CD14-positive monocyte (primary cell): ENCODE results near the gene XXYLT1. TPM values are rescaled to one million over a fixed set of nuclear protein-coding genes. Genes with fewer than 3 reads are reported as not detected.
A peak's percentile ranks its signal among the peaks of the same experiment; 100 is the strongest.

Experiments used
- DNase-seq, 3 donors: peaks; one replicate each; pipeline ENCODE4 v3.0.0-alpha.2; 2011 to 2022
- H2AFZ ChIP-seq: 2 replicates; pipeline ENCODE4 v1.6.0; 2012; ENCODE audit warnings: mild to moderate bottlenecking, low read depth, low read length, inconsistent platforms; ENCODE audit not compliant: insufficient read depth, poor library complexity, severe bottlenecking
- H3K27ac ChIP-seq, 2 donors: 1 replicate in 1 of 2; 2 replicates in 1 of 2; pipeline ENCODE4 v1.5.1; 2012 to 2013; ENCODE audit warnings: low read length in 2 of 2, control low read depth in 1 of 2, inconsistent platforms in 1 of 2, low read depth in 1 of 2, mild to moderate bottlenecking in 1 of 2
- H3K27me3 ChIP-seq, 2 donors: one replicate each; pipeline versions ENCODE4 v1.6.0 to v1.6.1; 2011 to 2013; ENCODE audit warnings: low read length in 2 of 2; ENCODE audit not compliant: control insufficient read depth in 2 of 2, insufficient read depth in 2 of 2
- H3K36me3 ChIP-seq, 2 donors: replicated peaks in 1 of 2; 1 replicate in 1 of 2; 2 replicates in 1 of 2; pipeline versions ENCODE4 v1.5.1 to v1.6.1; 2012 to 2013; ENCODE audit warnings: low read length in 2 of 2, control low read depth in 1 of 2, inconsistent platforms in 1 of 2, mild to moderate bottlenecking in 1 of 2; ENCODE audit not compliant: insufficient read depth in 2 of 2, control insufficient read depth in 1 of 2
- H3K4me1 ChIP-seq, 2 donors: 1 replicate in 1 of 2; 2 replicates in 1 of 2; pipeline versions ENCODE4 v1.5.1 to v1.6.1; 2012 to 2013; ENCODE audit warnings: low read length in 2 of 2, control low read depth in 1 of 2, inconsistent platforms in 1 of 2, mild to moderate bottlenecking in 1 of 2, moderate library complexity in 1 of 2; ENCODE audit not compliant: insufficient read depth in 2 of 2, control insufficient read depth in 1 of 2
- H3K4me2 ChIP-seq: replicated peaks from 2 replicates; pipeline ENCODE3; 2012; ENCODE audit warnings: low read length, moderate library complexity, mild to moderate bottlenecking; ENCODE audit not compliant: poor library complexity, severe bottlenecking; ENCODE audit errors: extremely low read depth
- H3K4me3 ChIP-seq, 3 experiments: fragments of 200-600 bp in 1 of 3; sonication (generic) in 1 of 3; replicated peaks in 1 of 3; 1 replicate in 2 of 3; 2 replicates in 1 of 3; pipeline ENCODE4 v1.5.1; 2011 to 2013; ENCODE audit warnings: low read length in 3 of 3, mild to moderate bottlenecking in 3 of 3, control low read depth in 2 of 3, low read depth in 2 of 3, inconsistent platforms in 1 of 3, moderate library complexity in 1 of 3
- H3K79me2 ChIP-seq: 2 replicates; pipeline ENCODE4 v1.6.0; 2012; ENCODE audit warnings: mild to moderate bottlenecking, control low read depth, inconsistent platforms, low read length, moderate library complexity; ENCODE audit not compliant: insufficient read depth
- H3K9ac ChIP-seq: 2 replicates; pipeline ENCODE4 v1.6.0; 2017; ENCODE audit warnings: low read length, mild to moderate bottlenecking; ENCODE audit not compliant: insufficient read depth, poor library complexity, severe bottlenecking
- H3K9me3 ChIP-seq, 2 donors: replicated peaks in 1 of 2; 1 replicate in 1 of 2; 2 replicates in 1 of 2; pipeline versions ENCODE4 v1.5.1 to v1.6.1; 2012 to 2013; ENCODE audit warnings: low read length in 2 of 2, control low read depth in 1 of 2; ENCODE audit not compliant: control insufficient read depth in 1 of 2, insufficient read depth in 1 of 2
- H4K20me1 ChIP-seq: 2 replicates; pipeline ENCODE4 v1.6.0; 2012; ENCODE audit warnings: mild to moderate bottlenecking, low read length, control low read depth, moderate library complexity; ENCODE audit not compliant: insufficient read depth
- H3K27ac Mint-ChIP-seq, 7 donors: one replicate each; pipeline ENCODE4 v1.8.0; 2020; ENCODE audit warnings: mild to moderate bottlenecking in 7 of 7, mixed read lengths in 7 of 7, moderate library complexity in 6 of 7, inconsistent platforms in 2 of 7
- H3K27me3 Mint-ChIP-seq, 3 donors: one replicate each; pipeline ENCODE4 v1.8.0; 2021 to 2022; ENCODE audit warnings: low read depth in 3 of 3, mild to moderate bottlenecking in 3 of 3, mixed read lengths in 3 of 3, moderate library complexity in 3 of 3, inconsistent platforms in 1 of 3
- H3K36me3 Mint-ChIP-seq, 2 donors: one replicate each; pipeline ENCODE4 v1.8.0; 2020; ENCODE audit warnings: mixed read lengths in 2 of 2, inconsistent platforms in 1 of 2, mild to moderate bottlenecking in 1 of 2
- H3K4me1 Mint-ChIP-seq: one replicate; pipeline ENCODE4 v1.8.0; 2020; ENCODE audit warnings: mild to moderate bottlenecking, mixed read lengths
- H3K4me3 Mint-ChIP-seq, 2 donors: one replicate each; pipeline ENCODE4 v1.8.0; 2020; ENCODE audit warnings: mild to moderate bottlenecking in 2 of 2, mixed read lengths in 2 of 2, moderate library complexity in 1 of 2
- H3K9me3 Mint-ChIP-seq, 7 donors: one replicate each; pipeline ENCODE4 v1.8.0; 2020 to 2022; ENCODE audit warnings: mixed read lengths in 7 of 7, mild to moderate bottlenecking in 6 of 7, moderate library complexity in 6 of 7, inconsistent platforms in 2 of 7
- CTCF ChIP-seq: fragments of 200-600 bp; IDR thresholded peaks from one replicate; pipeline ENCODE4 v1.8.0; 2022; ENCODE audit warnings: antibody characterized with exemption, mild to moderate bottlenecking
- WGBS: methylation state at CpG from one replicate; pipeline ENCODE4 v1.1.5; 2013; ENCODE audit warnings: missing lambda C conversion rate; ENCODE audit not compliant: insufficient coverage; 5-methylcytosine and 5-hydroxymethylcytosine counted together
- intact Hi-C, 2 donors: fragments of 100-400 bp; cut with micrococcal nuclease; formaldehyde crosslinking; loops; one replicate each; pipeline versions ENCODE4 v1.15.0 to v1.15.1; 2023
- polyA plus RNA-seq, 3 donors: library from polyadenylated mRNA; depleted of rRNA in 1 of 3; unstranded in 2 of 3; stranded (reverse) in 1 of 3; fragments of 300-500 nt in 2 of 3; fragments of >200 nt in 1 of 3; fragmentation: Illumina TruSeq in 2 of 3; gene quantifications; 1 replicate in 2 of 3; 2 replicates in 1 of 3; pipeline ENCODE4 v1.2.3, GENCODE V29; 2012 to 2021

XXYLT1 gene
- polyA plus RNA-seq, 3 donors = 11.8 to 13.5 (median 13.2) TPM

GRCh38 chr3:195137638-195138588 is 133.0 kb downstream of the XXYLT1 start:
- no peak for DNase-seq

More at GRCh38 chr3:195137638-195138588, 133.0 kb downstream of the XXYLT1 start:
- Mint-ChIP-seq H3K4me3 (no peak overlapping the region), H3K27me3 (peaks cover 0 to 2% (median 0%) of the 10 kb centered on the region in 3 donors), H3K27ac (peak overlapping the region in 1 of 7 donors; percentile 57), H3K4me1 (peaks cover 11% of the 10 kb centered on the region), H3K36me3 (peaks cover 27 to 32% of the 10 kb centered on the region in 2 donors), H3K9me3 (peaks cover 8 to 13% (median 11%) of the 10 kb centered on the region in 7 donors)
- no peak overlapping the region for H3K27ac ChIP-seq
- intact Hi-C loops = no loop called here
- peaks cover 9 to 11% of the 10 kb centered on the region in 2 donors for H3K9me3 ChIP-seq
- H3K4me1 ChIP-seq = peaks cover 0 to 11% of the 10 kb centered on the region in 2 donors
- H3K4me3 ChIP-seq = no peak overlapping the region
- H3K9ac ChIP-seq = no peak overlapping the region
- 97% methylated on average over 6 of the region's 11 CpGs for WGBS
- TF ChIP-seq CTCF = no peak
- H3K36me3 ChIP-seq = peaks cover 0 to 12% of the 10 kb centered on the region in 2 donors
- H3K27me3 ChIP-seq = no peaks in the 10 kb centered on the region
- peaks cover 5% of the 10 kb centered on the region for H4K20me1 ChIP-seq
- H3K79me2 ChIP-seq = no peaks in the 10 kb centered on the region
- H3K4me2 ChIP-seq = no peak overlapping the region
- no peak overlapping the region for H2AFZ ChIP-seq
